ENCODE data around the gene CFAP45. TPM values are rescaled to one million over a fixed set of nuclear protein-coding genes. Genes with fewer than 3 reads are reported as not detected.

The CFAP45 gene
- total RNA-seq, 2 donors from 2014 or later, result 0.38 to 3.0 TPM

DNA sequence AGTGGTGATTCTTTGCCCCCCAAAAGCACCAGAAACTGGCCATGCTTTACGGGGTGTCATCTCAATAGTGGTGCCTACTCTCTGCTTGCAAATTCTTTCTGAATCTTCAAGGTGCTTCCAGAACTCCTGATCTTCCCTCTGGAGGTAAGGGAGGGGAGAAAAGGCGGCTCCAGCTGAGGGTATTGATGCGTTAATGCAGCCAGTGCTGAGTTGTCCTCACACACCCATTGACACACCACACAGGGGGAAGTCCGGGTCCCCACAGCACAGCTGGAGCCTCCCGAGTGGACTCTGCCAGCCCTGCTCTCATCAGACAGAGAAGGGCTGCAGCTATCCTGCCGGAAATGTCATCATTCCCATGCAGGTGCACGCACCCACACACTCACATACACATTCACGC is 38.7 kb downstream of the CFAP45 start:
- no peaks in the 10 kb centered on the region for H3K36me3 Mint-ChIP-seq
- H3K4me3 Mint-ChIP-seq, result no peak overlapping the region
- peaks cover 0 to 13% of the 10 kb centered on the region in 2 donors for H3K27me3 Mint-ChIP-seq
- peaks cover 1 to 2% of the 10 kb centered on the region in 2 donors for H3K4me1 Mint-ChIP-seq (ENCODE audit: low read depth in 2 of 2)
- H3K27ac Mint-ChIP-seq, result no peak overlapping the region
- ATAC-seq (no peak), DNase-seq (ENCODE audit: low spot score) (no peak)
- H3K9me3 Mint-ChIP-seq, result no peaks in the 10 kb centered on the region

GRCh38 chr1:159860456-159860855 is 39.5 kb downstream of the CFAP45 start:
- DNase-seq (ENCODE audit: low spot score), result no peak
- H3K36me3 Mint-ChIP-seq, result no peaks in the 10 kb centered on the region

DNA sequence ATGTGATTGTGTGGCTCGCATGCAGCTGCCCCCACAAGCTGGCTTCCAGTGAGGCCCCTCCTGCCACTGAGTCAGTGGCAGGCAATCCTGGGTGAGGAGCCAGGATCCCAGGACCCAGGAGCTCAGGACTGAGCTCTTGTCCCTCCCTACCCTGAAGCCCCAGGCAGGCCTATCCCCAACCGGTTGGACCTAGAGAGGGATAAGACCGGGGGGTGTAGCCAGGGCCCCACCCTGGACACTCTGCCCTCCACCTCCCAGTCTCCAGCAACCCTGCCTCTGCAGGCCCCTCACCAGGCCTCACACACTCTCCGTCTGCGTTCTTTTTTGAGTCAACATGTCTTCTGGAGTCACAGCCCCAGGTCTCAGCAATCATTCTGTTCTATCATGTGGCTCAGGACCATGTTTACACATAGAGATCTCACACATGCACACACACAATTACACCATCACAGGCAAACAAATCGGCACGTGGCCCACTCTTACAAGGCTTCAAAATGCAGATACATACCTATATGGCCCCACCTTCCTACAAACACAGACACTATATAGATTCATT is 40.1 kb downstream of the CFAP45 start:
- Mint-ChIP-seq H3K4me1 (ENCODE audit: low read depth in 2 of 2) (peaks cover 5 to 6% of the 10 kb centered on the region in 2 donors), H3K36me3 (no peaks in the 10 kb centered on the region), H3K9me3 (no peaks in the 10 kb centered on the region), H3K27me3 (peaks cover 0 to 6% of the 10 kb centered on the region in 2 donors), H3K4me3 (no peak overlapping the region), H3K27ac (no peak overlapping the region)
- ATAC-seq (no peak), DNase-seq (ENCODE audit: low spot score) (no peak)

More at GRCh38 chr1:159860456-159860855, 39.5 kb downstream of the CFAP45 start:
- ATAC-seq, result no peak
- peaks cover 0 to 8% of the 10 kb centered on the region in 2 donors for H3K27me3 Mint-ChIP-seq
- H3K27ac Mint-ChIP-seq, result no peak overlapping the region
- H3K9me3 Mint-ChIP-seq, result no peaks in the 10 kb centered on the region
- peaks cover 0 to under 1% of the 10 kb centered on the region in 2 donors for H3K4me1 Mint-ChIP-seq (ENCODE audit: low read depth in 2 of 2)
- no peak overlapping the region for H3K4me3 Mint-ChIP-seq

DNA sequence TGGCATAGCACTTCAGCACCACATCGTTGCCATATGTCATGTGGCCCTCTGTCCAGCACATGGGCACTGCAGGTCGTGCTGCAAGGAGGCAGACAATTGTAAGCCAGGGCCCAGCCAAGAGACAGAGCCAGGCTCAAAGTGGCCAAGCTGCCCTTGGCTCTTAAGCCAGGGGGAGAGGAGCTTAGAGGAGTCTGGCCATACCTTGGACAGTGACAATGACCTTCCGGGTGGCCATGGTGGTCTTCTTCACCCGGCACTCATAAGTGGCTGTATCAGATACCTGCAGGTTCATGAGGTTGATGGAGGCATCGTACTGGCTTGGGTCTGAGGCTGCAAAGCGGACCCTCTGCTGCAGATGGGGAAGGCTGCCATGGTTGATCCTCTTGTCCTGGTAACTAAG is 42.1 kb downstream of the CFAP45 start:
- peaks cover 10 to 13% of the 10 kb centered on the region in 2 donors for H3K4me1 Mint-ChIP-seq (ENCODE audit: low read depth in 2 of 2)
- H3K27ac Mint-ChIP-seq, result no peak overlapping the region
- H3K36me3 Mint-ChIP-seq, result no peaks in the 10 kb centered on the region
- H3K27me3 Mint-ChIP-seq, result peaks cover 0 to 2% of the 10 kb centered on the region in 2 donors
- DNase-seq (ENCODE audit: low spot score) (no peak), ATAC-seq (no peak)
- no peak overlapping the region for H3K4me3 Mint-ChIP-seq
- H3K9me3 Mint-ChIP-seq, result no peaks in the 10 kb centered on the region

DNA sequence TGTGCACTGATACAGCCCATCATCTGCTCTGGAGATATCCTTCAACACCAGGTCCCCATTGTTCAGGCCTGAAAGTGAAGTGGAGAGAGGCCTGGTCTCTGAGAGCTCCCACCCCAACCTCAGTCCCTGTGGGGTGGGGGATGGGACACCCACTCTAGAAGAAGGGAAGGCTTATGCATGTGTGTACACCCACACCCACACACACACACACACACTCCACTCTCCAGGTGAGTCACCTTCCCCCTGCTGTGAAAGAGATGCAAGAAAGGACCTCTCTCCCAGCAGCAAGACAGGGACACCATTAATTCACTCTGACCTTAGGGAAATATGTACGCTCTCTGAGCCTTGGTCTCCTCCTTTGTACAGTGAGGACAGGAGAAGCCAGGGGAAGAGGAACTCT is 43.4 kb downstream of the CFAP45 start:
- Mint-ChIP-seq H3K4me3 (peak overlapping the region; percentile 1), H3K9me3 (no peaks in the 10 kb centered on the region), H3K36me3 (no peaks in the 10 kb centered on the region), H3K27ac (no peak overlapping the region), H3K4me1 (ENCODE audit: low read depth in 2 of 2) (peaks cover 10 to 13% of the 10 kb centered on the region in 2 donors), H3K27me3 (no peaks in the 10 kb centered on the region)
- no peak for ATAC-seq
- DNase-seq (ENCODE audit: low spot score), result no peak

DNA sequence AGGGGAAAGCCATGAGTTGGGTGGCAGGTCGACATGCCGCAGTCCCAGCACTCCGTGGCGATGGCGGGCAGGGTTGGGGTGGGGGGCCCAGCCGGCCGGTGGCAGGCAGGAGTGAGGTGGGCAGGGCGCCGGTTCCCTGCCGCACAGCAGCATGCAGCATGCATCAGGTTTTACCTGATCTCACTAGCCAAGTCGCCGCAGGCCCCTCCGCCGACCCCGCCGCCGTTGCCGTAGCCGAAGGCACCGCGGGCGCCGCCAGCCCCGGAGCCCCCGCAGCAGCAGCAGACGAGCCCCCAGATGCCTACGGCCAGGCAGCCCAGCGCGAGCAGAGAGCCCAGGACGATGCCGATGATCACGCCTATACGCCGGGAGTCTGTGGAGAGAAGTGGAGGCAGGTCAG is 44.3 kb downstream of the CFAP45 start:
- no peak for ATAC-seq
- Mint-ChIP-seq H3K4me3 (no peak overlapping the region), H3K36me3 (no peaks in the 10 kb centered on the region), H3K27me3 (no peaks in the 10 kb centered on the region), H3K27ac (peak overlapping the region in 1 of 2 donors; percentile 54), H3K9me3 (no peaks in the 10 kb centered on the region), H3K4me1 (ENCODE audit: low read depth in 2 of 2) (peaks cover 10 to 13% of the 10 kb centered on the region in 2 donors)
- DNase-seq (ENCODE audit: low spot score), result no peak

- peaks cover 13% of the 10 kb centered on the region in 2 donors for H3K4me1 Mint-ChIP-seq (ENCODE audit: low read depth in 2 of 2)
- no peaks in the 10 kb centered on the region for H3K36me3 Mint-ChIP-seq
- no peaks in the 10 kb centered on the region for H3K9me3 Mint-ChIP-seq
- ATAC-seq (peak; percentile 95 to 96), DNase-seq (ENCODE audit: low spot score) (peak; percentile 81)
- H3K4me3 Mint-ChIP-seq, result peak overlapping the region; percentile 94
- peak overlapping the region; percentile 2 to 54 for H3K27ac Mint-ChIP-seq
- H3K27me3 Mint-ChIP-seq, result no peaks in the 10 kb centered on the region
These were observed 45.2 kb downstream of the CFAP45 start for GRCh38 chr1:159854693-159855192.

DNA sequence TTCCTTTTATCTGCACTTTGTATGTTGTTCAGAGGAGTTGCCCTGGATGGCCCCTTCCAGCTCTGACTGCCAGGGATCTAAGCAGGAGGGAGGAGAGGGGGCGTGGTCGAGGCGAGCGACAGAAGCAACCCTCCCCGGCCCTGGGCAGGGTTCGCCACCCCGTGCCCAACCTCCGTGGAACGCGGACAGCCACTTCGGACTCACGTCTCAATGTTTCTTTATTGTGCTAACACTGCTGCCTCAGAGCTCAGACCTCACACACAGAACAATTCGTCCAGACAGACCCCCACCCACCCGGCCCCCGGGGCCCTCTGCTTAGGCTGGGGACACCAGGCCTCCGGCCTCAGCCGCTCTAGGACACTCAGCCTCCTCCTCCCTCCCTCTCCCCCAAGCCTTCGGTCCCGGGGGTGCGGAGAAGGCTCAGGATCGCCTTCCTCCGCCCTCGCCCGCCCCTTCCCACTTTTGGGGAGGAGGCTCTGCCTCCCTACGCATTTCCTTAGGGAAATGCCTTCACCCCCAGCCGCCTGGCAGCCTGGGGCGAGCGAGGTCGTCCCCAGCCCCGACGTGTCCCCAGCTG is 45.8 kb downstream of the CFAP45 start:
- peaks cover 13% of the 10 kb centered on the region in 2 donors for H3K4me1 Mint-ChIP-seq (ENCODE audit: low read depth in 2 of 2)

DNA sequence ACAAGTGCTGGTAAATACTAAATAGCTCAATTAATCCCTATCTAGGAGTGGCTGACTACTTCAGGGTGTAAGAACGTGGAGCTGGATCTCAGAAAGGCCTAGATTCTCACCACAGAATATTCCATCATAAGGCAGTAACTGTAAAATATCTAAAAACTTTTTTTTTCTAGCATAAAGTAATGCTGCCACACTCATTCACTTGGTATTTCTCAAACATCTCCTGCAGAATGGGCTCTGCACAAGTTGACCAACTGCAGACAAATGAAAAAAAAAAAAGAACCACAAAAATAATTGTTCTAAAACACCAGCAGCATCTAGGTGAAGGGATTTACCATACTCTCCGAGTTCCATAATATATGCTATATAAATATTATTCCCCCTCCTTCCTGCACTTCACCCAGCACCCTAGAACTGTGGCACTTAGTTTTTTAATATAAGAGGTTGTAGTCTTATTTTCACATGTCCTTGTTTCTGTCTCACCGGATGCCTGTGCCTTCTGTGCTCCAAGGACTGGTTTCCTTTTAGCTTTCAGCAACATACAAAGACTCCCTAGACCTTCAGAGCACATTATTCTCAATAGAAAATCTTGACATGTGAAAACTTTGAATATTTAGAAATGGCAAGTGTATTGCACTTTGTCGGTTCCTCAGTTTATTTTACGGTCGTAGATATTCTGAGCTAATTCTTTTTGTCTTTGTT is 46.4 kb downstream of the CFAP45 start:
- H3K27me3 Mint-ChIP-seq, result no peaks in the 10 kb centered on the region
- no peaks in the 10 kb centered on the region for H3K9me3 Mint-ChIP-seq
- ATAC-seq (no peak), DNase-seq (ENCODE audit: low spot score) (no peak)
- peak overlapping the region; percentile 73 for H3K4me3 Mint-ChIP-seq
- H3K36me3 Mint-ChIP-seq, result no peaks in the 10 kb centered on the region
- no peak overlapping the region for H3K27ac Mint-ChIP-seq
- peaks cover 13% of the 10 kb centered on the region in 2 donors for H3K4me1 Mint-ChIP-seq (ENCODE audit: low read depth in 2 of 2)

More for the DNA sequence above, 45.8 kb downstream of the CFAP45 start:
- Mint-ChIP-seq H3K27me3 (no peaks in the 10 kb centered on the region), H3K27ac (no peak overlapping the region), H3K36me3 (no peaks in the 10 kb centered on the region), H3K9me3 (no peaks in the 10 kb centered on the region), H3K4me3 (peak overlapping the region; percentile 73)
- DNase-seq (ENCODE audit: low spot score), result no peak
- ATAC-seq, result peak in 1 of 2 donors; percentile 13

GRCh38 chr1:159851407-159851806 is 48.6 kb downstream of the CFAP45 start:
- Mint-ChIP-seq H3K27ac (no peak overlapping the region), H3K4me3 (no peak overlapping the region)

DNA sequence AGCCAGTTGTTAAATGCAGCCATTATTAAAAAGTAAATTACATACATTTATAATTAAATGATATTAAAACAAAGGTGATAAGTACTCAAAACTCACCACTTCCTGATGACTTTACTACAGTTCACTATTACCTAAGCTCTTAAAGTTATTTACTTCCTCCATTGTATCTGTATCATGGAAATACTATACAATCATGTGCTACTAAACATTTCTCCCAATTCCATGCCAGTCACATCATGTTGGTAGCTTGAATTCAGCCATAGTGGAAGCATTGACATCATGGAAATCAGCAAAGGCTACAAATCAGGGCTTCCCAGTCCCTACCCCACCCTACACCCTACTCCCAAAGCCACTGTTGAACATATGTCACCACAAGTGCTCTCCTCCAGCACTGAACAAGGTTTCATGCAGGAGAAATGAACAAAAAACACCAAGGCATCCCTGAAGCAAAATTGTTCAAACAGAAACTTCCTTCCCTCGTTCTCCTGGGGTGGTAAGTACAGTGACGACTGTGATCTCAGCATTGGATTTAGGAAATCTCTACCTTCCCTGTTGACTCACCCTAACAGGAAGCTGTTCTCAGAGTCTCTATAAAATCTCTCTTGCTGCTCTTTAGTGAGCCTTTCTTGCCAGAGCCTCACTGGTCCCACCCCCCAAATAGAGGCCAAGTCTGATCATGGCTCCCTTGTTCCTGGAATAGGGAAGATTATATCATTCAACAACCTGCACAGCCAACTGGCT is 50.2 kb downstream of the CFAP45 start:
- Mint-ChIP-seq H3K4me3 (no peak overlapping the region), H3K9me3 (no peaks in the 10 kb centered on the region), H3K36me3 (no peaks in the 10 kb centered on the region), H3K27me3 (peaks cover 2 to 11% of the 10 kb centered on the region in 2 donors), H3K27ac (no peak overlapping the region), H3K4me1 (ENCODE audit: low read depth in 2 of 2) (peaks cover 7 to 16% of the 10 kb centered on the region in 2 donors)
- ATAC-seq (no peak), DNase-seq (ENCODE audit: low spot score) (no peak)

More at GRCh38 chr1:159851407-159851806, 48.6 kb downstream of the CFAP45 start:
- H3K36me3 Mint-ChIP-seq, result no peaks in the 10 kb centered on the region
- peaks cover 13 to 17% of the 10 kb centered on the region in 2 donors for H3K4me1 Mint-ChIP-seq (ENCODE audit: low read depth in 2 of 2)
- no peak for ATAC-seq
- no peak for DNase-seq (ENCODE audit: low spot score)
- H3K27me3 Mint-ChIP-seq, result peaks cover 0 to 6% of the 10 kb centered on the region in 2 donors
- H3K9me3 Mint-ChIP-seq, result no peaks in the 10 kb centered on the region

- H3K36me3 Mint-ChIP-seq, result no peaks in the 10 kb centered on the region
- peaks cover 0 to 10% of the 10 kb centered on the region in 2 donors for H3K4me1 Mint-ChIP-seq (ENCODE audit: low read depth in 2 of 2)
- no peak overlapping the region for H3K27ac Mint-ChIP-seq
- no peak overlapping the region for H3K4me3 Mint-ChIP-seq
- DNase-seq (ENCODE audit: low spot score) (no peak), ATAC-seq (no peak)
- H3K27me3 Mint-ChIP-seq, result peaks cover 15 to 21% of the 10 kb centered on the region in 2 donors
- no peaks in the 10 kb centered on the region for H3K9me3 Mint-ChIP-seq
These were observed 51.6 kb downstream of the CFAP45 start for GRCh38 chr1:159848326-159848725.

GRCh38 chr1:159847231-159847630 is 52.7 kb downstream of the CFAP45 start:
- Mint-ChIP-seq H3K27ac (no peak overlapping the region), H3K27me3 (peaks cover 15 to 22% of the 10 kb centered on the region in 2 donors), H3K9me3 (no peaks in the 10 kb centered on the region), H3K36me3 (no peaks in the 10 kb centered on the region), H3K4me1 (ENCODE audit: low read depth in 2 of 2) (peaks cover 0 to 10% of the 10 kb centered on the region in 2 donors), H3K4me3 (no peak overlapping the region)
- ATAC-seq (no peak), DNase-seq (ENCODE audit: low spot score) (no peak)

All from natural killer cell treated with Interleukin-12 subunit alpha and Interleukin-12 subunit beta and Interleukin-15 and Interleukin-18, amount 100 ng/mL, for 72 hours (primary cell).